DND-41 (cell line): ENCODE measurements around the gene CPXM1.

Experiments
- ATAC-seq: fragments of 200-7000 bp; cut with Tn5 transposase; 3 replicates; pipeline ENCODE4 v1.9.1; 2021; ENCODE audit warnings: low read depth; ENCODE audit not compliant: insufficient read depth
- DNase-seq: peaks from one replicate; pipeline ENCODE4 v3.0.0-alpha.2; 2020
- H2AFZ ChIP-seq: 2 replicates; pipeline ENCODE4 v1.6.0; 2012; ENCODE audit warnings: low read depth, low read length
- H3K27ac ChIP-seq: 2 replicates; pipeline ENCODE4 v1.5.1; 2012; ENCODE audit warnings: low read length, inconsistent platforms
- H3K27me3 ChIP-seq: fragments of 200-600 bp; sonication (generic); 2 replicates; pipeline ENCODE4 v1.6.0; 2012; ENCODE audit warnings: low read length, mild to moderate bottlenecking, inconsistent platforms; ENCODE audit not compliant: insufficient read depth, poor library complexity
- H3K36me3 ChIP-seq: 2 replicates; pipeline ENCODE4 v1.5.1; 2012; ENCODE audit warnings: low read length, inconsistent platforms; ENCODE audit not compliant: insufficient read depth
- H3K4me1 ChIP-seq: 2 replicates; pipeline ENCODE4 v1.5.1; 2012; ENCODE audit warnings: mild to moderate bottlenecking, low read length; ENCODE audit not compliant: insufficient read depth
- H3K4me2 ChIP-seq: 2 replicates; pipeline ENCODE4 v1.6.0; 2012; ENCODE audit warnings: mild to moderate bottlenecking, moderate library complexity, low read length, inconsistent platforms; ENCODE audit not compliant: insufficient read depth
- H3K4me3 ChIP-seq, 2 experiments: fragments of 200-600 bp in 1 of 2; shearing (Covaris generic) in 1 of 2; 2 replicates each; pipeline ENCODE4 v1.5.1; 2012 to 2016; ENCODE audit warnings: inconsistent platforms in 2 of 2, low read length in 2 of 2, mild to moderate bottlenecking in 2 of 2, low read depth in 1 of 2, moderate library complexity in 1 of 2
- H3K79me2 ChIP-seq: 2 replicates; pipeline ENCODE4 v1.6.0; 2012; ENCODE audit warnings: low read length, inconsistent platforms; ENCODE audit not compliant: insufficient read depth
- H3K9ac ChIP-seq: 2 replicates; pipeline ENCODE4 v1.6.0; 2012; ENCODE audit warnings: low read depth, mild to moderate bottlenecking, inconsistent platforms, low read length, moderate library complexity
- H3K9me3 ChIP-seq: 2 replicates; pipeline ENCODE4 v1.5.1; 2012; ENCODE audit warnings: low read length, moderate library complexity, mild to moderate bottlenecking, inconsistent platforms; ENCODE audit not compliant: insufficient read depth, severe bottlenecking
- H4K20me1 ChIP-seq: 2 replicates; pipeline ENCODE4 v1.6.0; 2012; ENCODE audit warnings: low read length; ENCODE audit not compliant: insufficient read depth
- EZH2 ChIP-seq: IDR thresholded peaks from 3 replicates; pipeline ENCODE4 v1.6.1; 2012; ENCODE audit warnings: borderline replicate concordance, low read depth, mild to moderate bottlenecking, moderate library complexity, low read length, inconsistent platforms; ENCODE audit not compliant: severe bottlenecking
- TF ChIP-seq, protein P1 (sequence below): IDR thresholded peaks from 2 replicates; pipeline ENCODE4 v1.5.1; 2012; ENCODE audit warnings: borderline replicate concordance, low read length, moderate library complexity, mild to moderate bottlenecking; ENCODE audit not compliant: poor library complexity, severe bottlenecking; ENCODE audit errors: extremely low read depth

CPXM1 gene

DNA sequence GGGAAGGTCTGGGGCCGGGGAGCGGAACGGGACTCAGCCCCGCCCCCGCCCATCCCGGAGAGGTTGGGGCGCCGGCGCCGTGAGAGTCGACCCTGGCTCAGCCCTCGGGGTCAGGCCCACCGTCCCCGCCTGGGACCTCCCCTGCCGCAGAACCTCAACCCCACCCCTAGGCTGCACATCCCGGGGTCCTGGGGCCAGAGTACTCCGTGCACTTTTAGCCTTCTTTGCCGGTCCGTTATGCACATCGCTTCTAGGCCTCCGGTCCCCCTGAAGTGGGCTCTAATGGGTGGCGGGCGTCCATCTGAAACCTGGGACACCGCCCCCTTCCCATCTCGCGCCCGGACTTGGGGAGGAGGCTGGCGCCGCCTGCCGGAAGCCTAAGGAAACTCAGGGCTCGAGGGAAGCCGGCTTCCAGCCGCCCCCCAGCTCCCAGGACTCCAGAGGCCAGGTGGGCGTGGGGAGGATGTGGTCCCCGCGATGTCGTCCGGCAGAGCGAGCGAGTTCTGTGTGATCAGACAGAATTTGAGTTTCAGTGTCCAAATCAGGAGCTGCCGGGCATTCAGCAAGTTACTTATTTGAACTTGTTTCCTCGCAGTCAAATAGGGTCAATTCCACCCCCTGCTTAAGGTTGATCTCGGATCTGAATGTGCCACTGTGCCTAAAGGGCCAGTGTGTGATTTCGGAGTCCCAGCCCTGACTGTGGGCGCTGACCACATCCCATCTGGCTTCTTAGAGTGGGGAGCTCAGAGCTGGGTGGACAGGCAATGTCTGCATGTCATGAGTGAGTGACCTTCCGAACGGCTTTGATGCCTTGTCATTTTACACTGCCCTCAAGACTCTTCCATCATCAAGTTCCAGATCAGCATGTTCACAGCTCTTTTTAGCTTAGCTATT, 47.6 kb downstream of the CPXM1 start:
- H3K27me3 ChIP-seq: peaks cover 26% of the 10 kb centered on the region
- no peak overlapping the region for H3K4me3 ChIP-seq
- no peaks in the 10 kb centered on the region for H3K9me3 ChIP-seq
- peak; percentile 16 for DNase-seq
- H4K20me1 ChIP-seq: peaks cover 27% of the 10 kb centered on the region
- no peaks in the 10 kb centered on the region for H3K36me3 ChIP-seq
- no peaks in the 10 kb centered on the region for H3K79me2 ChIP-seq
- H3K4me1 ChIP-seq: no peaks in the 10 kb centered on the region
- H2AFZ ChIP-seq: no peak overlapping the region
- no peak overlapping the region for H3K9ac ChIP-seq
- H3K4me2 ChIP-seq: no peak overlapping the region
- H3K27ac ChIP-seq: no peak overlapping the region
- ATAC-seq: no peak; the same call in 2 of the 3 replicates
- no peak for TF ChIP-seq EZH2
- TF ChIP-seq, protein P1, sequence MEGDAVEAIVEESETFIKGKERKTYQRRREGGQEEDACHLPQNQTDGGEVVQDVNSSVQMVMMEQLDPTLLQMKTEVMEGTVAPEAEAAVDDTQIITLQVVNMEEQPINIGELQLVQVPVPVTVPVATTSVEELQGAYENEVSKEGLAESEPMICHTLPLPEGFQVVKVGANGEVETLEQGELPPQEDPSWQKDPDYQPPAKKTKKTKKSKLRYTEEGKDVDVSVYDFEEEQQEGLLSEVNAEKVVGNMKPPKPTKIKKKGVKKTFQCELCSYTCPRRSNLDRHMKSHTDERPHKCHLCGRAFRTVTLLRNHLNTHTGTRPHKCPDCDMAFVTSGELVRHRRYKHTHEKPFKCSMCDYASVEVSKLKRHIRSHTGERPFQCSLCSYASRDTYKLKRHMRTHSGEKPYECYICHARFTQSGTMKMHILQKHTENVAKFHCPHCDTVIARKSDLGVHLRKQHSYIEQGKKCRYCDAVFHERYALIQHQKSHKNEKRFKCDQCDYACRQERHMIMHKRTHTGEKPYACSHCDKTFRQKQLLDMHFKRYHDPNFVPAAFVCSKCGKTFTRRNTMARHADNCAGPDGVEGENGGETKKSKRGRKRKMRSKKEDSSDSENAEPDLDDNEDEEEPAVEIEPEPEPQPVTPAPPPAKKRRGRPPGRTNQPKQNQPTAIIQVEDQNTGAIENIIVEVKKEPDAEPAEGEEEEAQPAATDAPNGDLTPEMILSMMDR: peak; percentile 57

DNA sequence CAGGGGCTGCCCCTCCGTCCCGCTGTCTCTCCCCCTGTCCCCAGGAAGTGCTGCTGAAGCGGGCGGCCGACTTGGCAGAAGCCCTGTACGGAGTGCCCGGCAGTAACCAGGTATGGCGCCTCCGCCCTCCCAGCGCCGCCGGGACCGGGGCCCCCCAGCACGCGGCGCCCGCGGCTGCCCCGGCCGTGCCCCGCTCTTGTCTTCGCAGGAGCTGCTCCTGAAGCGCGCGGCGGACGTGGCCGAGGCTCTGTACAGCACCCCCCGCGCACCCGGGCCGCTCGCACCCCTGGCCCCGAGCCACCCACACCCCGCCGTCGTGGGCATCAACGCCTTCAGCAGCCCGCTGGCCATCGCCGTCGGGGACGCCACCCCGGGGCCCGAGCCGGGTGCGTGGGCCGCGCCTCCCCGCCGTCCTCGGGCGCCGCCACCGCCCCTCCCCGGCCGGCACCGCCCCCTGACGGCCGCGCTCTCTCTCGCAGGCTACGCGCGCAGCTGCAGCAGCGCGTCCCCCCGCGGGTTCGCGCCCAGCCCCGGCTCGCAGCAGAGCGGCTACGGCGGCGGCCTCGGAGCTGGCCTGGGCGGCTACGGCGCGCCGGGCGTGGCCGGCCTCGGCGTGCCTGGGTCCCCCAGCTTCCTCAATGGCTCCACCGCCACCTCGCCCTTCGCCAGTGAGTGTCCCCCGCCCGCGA, 48.4 kb downstream of the CPXM1 start:
- Histone ChIP-seq H3K27ac (no peak overlapping the region), H3K4me1 (no peaks in the 10 kb centered on the region)

DNA sequence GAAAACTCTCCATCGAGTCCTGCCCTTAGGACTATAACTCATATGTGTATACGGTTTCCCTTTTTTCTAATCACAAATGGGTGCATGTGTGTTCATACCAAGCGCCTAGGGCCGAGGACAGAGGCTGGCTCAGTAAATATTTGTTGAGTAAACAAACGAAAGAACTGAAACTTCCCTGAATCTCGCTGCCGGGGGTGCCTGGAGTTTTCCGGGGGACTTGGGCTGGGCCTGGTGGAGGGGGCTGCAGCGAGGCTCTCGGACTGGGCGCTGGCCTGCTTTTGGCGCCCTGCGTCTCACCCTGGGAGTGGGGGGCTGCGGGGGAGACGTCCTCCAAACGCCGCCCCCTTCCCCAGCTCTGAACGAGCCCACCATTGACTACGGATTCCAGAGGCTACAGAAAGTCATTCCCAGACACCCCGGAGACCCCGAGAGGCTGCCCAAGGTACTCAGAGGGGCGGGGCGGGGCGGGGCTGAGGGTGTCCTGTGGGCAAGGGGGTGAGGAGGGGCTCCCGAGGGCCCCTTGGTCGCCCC, 49.0 kb downstream of the CPXM1 start:
- H2AFZ ChIP-seq: no peak overlapping the region
- H3K79me2 ChIP-seq: no peaks in the 10 kb centered on the region
- no peak overlapping the region for H3K9ac ChIP-seq
- H3K27me3 ChIP-seq: peaks cover 32% of the 10 kb centered on the region
- peaks cover 25% of the 10 kb centered on the region for H4K20me1 ChIP-seq
- no peak overlapping the region for H3K4me2 ChIP-seq
- ATAC-seq (no peak), DNase-seq (no peak)
- no peaks in the 10 kb centered on the region for H3K9me3 ChIP-seq
- no peaks in the 10 kb centered on the region for H3K36me3 ChIP-seq
- H3K4me1 ChIP-seq: no peaks in the 10 kb centered on the region
- no peak overlapping the region for H3K4me3 ChIP-seq
- H3K27ac ChIP-seq: no peak overlapping the region
- TF ChIP-seq, protein P1: no peak
- TF ChIP-seq EZH2: no peak

More for the DNA sequence above, 48.4 kb downstream of the CPXM1 start:
- Histone ChIP-seq H3K4me3 (no peak overlapping the region), H3K9ac (no peak overlapping the region), H3K36me3 (no peaks in the 10 kb centered on the region), H3K27me3 (peaks cover 32% of the 10 kb centered on the region), H4K20me1 (peaks cover 25% of the 10 kb centered on the region), H3K79me2 (no peaks in the 10 kb centered on the region), H3K9me3 (no peaks in the 10 kb centered on the region), H2AFZ (no peak overlapping the region), H3K4me2 (no peak overlapping the region)
- DNase-seq (no peak), ATAC-seq (no peak)
- TF ChIP-seq, protein P1: no peak
- TF ChIP-seq EZH2: no peak
